ENCODE measurements around the gene DCAF11.

DCAF11 gene

GRCh38 chr14:24157331-24157730, 42.8 kb downstream of the DCAF11 start:
- in situ Hi-C loops (cut with HindIII; ENCODE audit: low pct_unique_long_range_greater_than_20kb, low sequenced_read_pairs), result no loop called here
- DNase-seq (ENCODE audit: low read depth in 1 of 2, low spot score in 1 of 2), result no peak
- TF ChIP-seq JUND (IDR thresholded peaks at IDR 0.05; ENCODE audit: low read depth), result no peak

GRCh38 chr14:24159777-24160498, 45.4 kb downstream of the DCAF11 start:
- in situ Hi-C loops (cut with HindIII; ENCODE audit: low pct_unique_long_range_greater_than_20kb, low sequenced_read_pairs), result no loop called here

GRCh38 chr14:24160499-24160849, 45.9 kb downstream of the DCAF11 start:
- TF ChIP-seq JUND (IDR thresholded peaks at IDR 0.05; ENCODE audit: low read depth), result no peak
- in situ Hi-C loops (cut with HindIII; ENCODE audit: low pct_unique_long_range_greater_than_20kb, low sequenced_read_pairs), result no loop called here
- no peak for DNase-seq (ENCODE audit: low read depth in 1 of 2, low spot score in 1 of 2)

More at GRCh38 chr14:24159777-24160498, 45.4 kb downstream of the DCAF11 start:
- TF ChIP-seq JUND (IDR thresholded peaks at IDR 0.05; ENCODE audit: low read depth), result no peak
- DNase-seq (ENCODE audit: low read depth in 1 of 2, low spot score in 1 of 2), result no peak

- DNase-seq (ENCODE audit: low read depth in 1 of 2, low spot score in 1 of 2), result peak; percentile 84 to 90
- TF ChIP-seq JUND (IDR thresholded peaks at IDR 0.05; ENCODE audit: low read depth), result no peak
- in situ Hi-C loops (cut with HindIII; ENCODE audit: low pct_unique_long_range_greater_than_20kb, low sequenced_read_pairs), result no loop called here
These were observed 46.5 kb downstream of the DCAF11 start, which contains the start of gene IRF9 for GRCh38 chr14:24160850-24161804. Gene IRF9 (plus strand): TSS chr14:24161265. CDS start chr14:24162145, 880 bp downstream.

GRCh38 chr14:24162093-24162492, 47.5 kb downstream of the DCAF11 start:
- in situ Hi-C loops (cut with HindIII; ENCODE audit: low pct_unique_long_range_greater_than_20kb, low sequenced_read_pairs), result no loop called here
- no peak for TF ChIP-seq JUND (IDR thresholded peaks at IDR 0.05; ENCODE audit: low read depth)
- no peak for DNase-seq (ENCODE audit: low read depth in 1 of 2, low spot score in 1 of 2)

GRCh38 chr14:24164518-24164991, 50.0 kb downstream of the DCAF11 start:
- no peak for TF ChIP-seq JUND (IDR thresholded peaks at IDR 0.05; ENCODE audit: low read depth)
- in situ Hi-C loops (cut with HindIII; ENCODE audit: low pct_unique_long_range_greater_than_20kb, low sequenced_read_pairs), result no loop called here
- DNase-seq (ENCODE audit: low read depth in 1 of 2, low spot score in 1 of 2), result no peak

GRCh38 chr14:24165785-24166184, 51.2 kb downstream of the DCAF11 start:
- TF ChIP-seq JUND (IDR thresholded peaks at IDR 0.05; ENCODE audit: low read depth), result no peak
- in situ Hi-C loops (cut with HindIII; ENCODE audit: low pct_unique_long_range_greater_than_20kb, low sequenced_read_pairs), result no loop called here
- no peak for DNase-seq (ENCODE audit: low read depth in 1 of 2, low spot score in 1 of 2)

- TF ChIP-seq JUND (IDR thresholded peaks at IDR 0.05; ENCODE audit: low read depth), result no peak
- no peak for DNase-seq (ENCODE audit: low read depth in 1 of 2, low spot score in 1 of 2)
- in situ Hi-C loops (cut with HindIII; ENCODE audit: low pct_unique_long_range_greater_than_20kb, low sequenced_read_pairs), result no loop called here
These were observed 53.0 kb downstream of the DCAF11 start for GRCh38 chr14:24167469-24168114.

GRCh38 chr14:24171422-24172260, 57.1 kb downstream of the DCAF11 start, which contains the start of gene REC8:
Gene REC8 (plus strand): TSS chr14:24172080. CDS start chr14:24172553, 473 bp downstream.
- in situ Hi-C loops (cut with HindIII; ENCODE audit: low pct_unique_long_range_greater_than_20kb, low sequenced_read_pairs), result no loop called here
- TF ChIP-seq JUND (IDR thresholded peaks at IDR 0.05; ENCODE audit: low read depth), result no peak
- no peak for DNase-seq (ENCODE audit: low read depth in 1 of 2, low spot score in 1 of 2)

GRCh38 chr14:24172261-24172860, 57.8 kb downstream of the DCAF11 start:
- in situ Hi-C loops (cut with HindIII; ENCODE audit: low pct_unique_long_range_greater_than_20kb, low sequenced_read_pairs), result no loop called here
- no peak for DNase-seq (ENCODE audit: low read depth in 1 of 2, low spot score in 1 of 2)
- TF ChIP-seq JUND (IDR thresholded peaks at IDR 0.05; ENCODE audit: low read depth), result no peak

GRCh38 chr14:24172871-24173281, 58.3 kb downstream of the DCAF11 start:
- TF ChIP-seq JUND (IDR thresholded peaks at IDR 0.05; ENCODE audit: low read depth), result no peak
- DNase-seq (ENCODE audit: low read depth in 1 of 2, low spot score in 1 of 2), result no peak
- in situ Hi-C loops (cut with HindIII; ENCODE audit: low pct_unique_long_range_greater_than_20kb, low sequenced_read_pairs), result no loop called here

All from T47D (cell line).